SK-N-SH (cell line): ENCODE data around the gene PSIP1. TPM values are rescaled to one million over a fixed set of nuclear protein-coding genes. Genes with fewer than 3 reads are reported as not detected.

ENCODE experiments used
- CTCF ChIA-PET: fragments of 300-600, 350-600 bp; formaldehyde crosslinking; extraction: SDS; loops from one replicate; lab custom pipeline; 2021; lab: Yijun Ruan, JAX
- POLR2A ChIA-PET: fragments of 350-600 bp; sonication (Branson Sonifier 250); formaldehyde crosslinking; extraction: SDS; loops from one replicate; lab custom pipeline; 2020; ENCODE audit warnings: antibody characterized with exemption, inconsistent platforms; lab: Yijun Ruan, JAX
- DNase-seq: peaks from one replicate; pipeline ENCODE4 v3.0.0; 2012
- H2AFZ ChIP-seq: fragments of 200-600 bp; sonication (generic); 2 replicates; pipeline ENCODE4 v1.8.1; 2016; ENCODE audit warnings: antibody characterized with exemption, mild to moderate bottlenecking, low read depth
- H3F3A ChIP-seq: fragments of 200-600 bp; sonication (generic); replicated peaks from 2 replicates; pipeline ENCODE3; 2016; ENCODE audit warnings: antibody characterized with exemption, mild to moderate bottlenecking; ENCODE audit not compliant: insufficient read depth
- H3K27ac ChIP-seq, 2 experiments: fragments of 200-500 bp in 1 of 2; fragments of 200-600 bp in 1 of 2; sonication (Bioruptor generic) in 1 of 2; sonication (generic), shearing (Covaris generic) in 1 of 2; 2 replicates each; pipeline versions ENCODE4 v1.5.1 to v1.6.1; 2014 to 2016; ENCODE audit warnings: low read depth in 2 of 2, inconsistent platforms in 1 of 2, low read length in 1 of 2, mild to moderate bottlenecking in 1 of 2, mixed read lengths in 1 of 2
- H3K27me3 ChIP-seq: fragments of 200-600 bp; sonication (generic), shearing (Covaris generic); 2 replicates; pipeline ENCODE4 v1.6.1; 2016; ENCODE audit warnings: mixed run types; ENCODE audit not compliant: insufficient read depth
- H3K36me3 ChIP-seq, 2 experiments: fragments of 200-500 bp in 1 of 2; fragments of 200-600 bp in 1 of 2; sonication (Bioruptor generic) in 1 of 2; sonication (generic) in 1 of 2; replicated peaks in 1 of 2; 2 replicates each; pipeline versions ENCODE3 to v1.5.1; 2014 to 2016; ENCODE audit warnings: low read length in 1 of 2, mild to moderate bottlenecking in 1 of 2; ENCODE audit not compliant: insufficient read depth in 2 of 2, control insufficient read depth in 1 of 2
- H3K4me1 ChIP-seq, 2 experiments: fragments of 200-500 bp in 1 of 2; fragments of 200-600 bp in 1 of 2; sonication (Bioruptor generic) in 1 of 2; sonication (generic), shearing (Covaris generic) in 1 of 2; 2 replicates each; pipeline versions ENCODE4 v1.5.1 to v1.6.1; 2014 to 2016; ENCODE audit warnings: low read depth in 1 of 2, low read length in 1 of 2, mixed run types in 1 of 2; ENCODE audit not compliant: insufficient read depth in 2 of 2, control insufficient read depth in 1 of 2
- H3K4me2 ChIP-seq: fragments of 200-600 bp; sonication (generic), shearing (Covaris generic); 2 replicates; pipeline ENCODE4 v1.6.1; 2017; ENCODE audit warnings: mixed run types
- H3K4me3 ChIP-seq, 2 experiments: fragments of 200-500 bp in 1 of 2; fragments of 200-600 bp in 1 of 2; sonication (Bioruptor generic) in 1 of 2; sonication (generic), shearing (Covaris generic) in 1 of 2; 2 replicates each; pipeline versions ENCODE4 v1.5.1 to v1.8.1; 2014 to 2016; ENCODE audit warnings: low read depth in 2 of 2, inconsistent platforms in 1 of 2, low read length in 1 of 2, mild to moderate bottlenecking in 1 of 2, mixed read lengths in 1 of 2, moderate library complexity in 1 of 2
- H3K79me2 ChIP-seq: fragments of 200-600 bp; sonication (generic); 2 replicates; pipeline ENCODE4 v1.8.1; 2017; ENCODE audit warnings: mild to moderate bottlenecking; ENCODE audit not compliant: insufficient read depth
- H3K9ac ChIP-seq: fragments of 200-600 bp; sonication (generic); 2 replicates; pipeline ENCODE4 v1.6.1; 2017; ENCODE audit warnings: mixed run types
- H3K9me2 ChIP-seq: fragments of 200-600 bp; sonication (generic); 2 replicates; pipeline ENCODE4 v1.6.1; 2017; ENCODE audit warnings: mixed run types
- H3K9me3 ChIP-seq: fragments of 200-600 bp; sonication (generic); 2 replicates; pipeline ENCODE4 v1.6.1; 2017; ENCODE audit warnings: mixed run types, mild to moderate bottlenecking, moderate library complexity
- H4K20me1 ChIP-seq: fragments of 200-600 bp; sonication (generic); 2 replicates; pipeline ENCODE4 v1.6.1; 2017; ENCODE audit warnings: mild to moderate bottlenecking, mixed run types; ENCODE audit not compliant: insufficient read depth
- ELF1 ChIP-seq: IDR thresholded peaks from 2 replicates; pipeline ENCODE4 v1.4.0; 2012
- FOXM1 ChIP-seq: IDR thresholded peaks from 2 replicates; pipeline ENCODE4 v1.4.0; 2012; ENCODE audit warnings: low read depth, mild to moderate bottlenecking
- GATA2 ChIP-seq: sonication (generic); formaldehyde crosslinking; IDR thresholded peaks from 2 replicates; pipeline ENCODE4 v1.5.0; 2020; ENCODE audit warnings: mild to moderate bottlenecking, missing genetic modification reagents
- MEF2A ChIP-seq: IDR thresholded peaks from 2 replicates; pipeline ENCODE4 v1.4.0; 2012; ENCODE audit warnings: low read depth, borderline replicate concordance
- NRF1 ChIP-seq: IDR thresholded peaks from 2 replicates; pipeline ENCODE4 v1.6.1; 2012; ENCODE audit warnings: low read depth, mild to moderate bottlenecking, low read length
- PBX3 ChIP-seq: IDR thresholded peaks from 2 replicates; pipeline ENCODE4; 2012
- POLR2AphosphoS5 ChIP-seq: IDR thresholded peaks from 2 replicates; pipeline ENCODE4 v1.6.1; 2012; ENCODE audit warnings: low read depth, low read length
- RAD21 ChIP-seq: IDR thresholded peaks from 2 replicates; pipeline ENCODE4 v1.6.1; 2012; ENCODE audit warnings: mild to moderate bottlenecking, low read length
- REST ChIP-seq: IDR thresholded peaks from 2 replicates; pipeline ENCODE4 v1.6.1; 2012; ENCODE audit warnings: mild to moderate bottlenecking, low read depth, low read length, moderate library complexity
- RXRA ChIP-seq: IDR thresholded peaks from 2 replicates; pipeline ENCODE4 v1.4.0; 2012; ENCODE audit warnings: low read depth, mild to moderate bottlenecking, borderline replicate concordance
- SIN3A ChIP-seq: IDR thresholded peaks from 2 replicates; pipeline ENCODE4 v1.6.1; 2012; ENCODE audit warnings: low read depth, mild to moderate bottlenecking, low read length, moderate library complexity, borderline replicate concordance
- TCF12 ChIP-seq: IDR thresholded peaks from 2 replicates; pipeline ENCODE4 v1.4.0; 2012
- TEAD4 ChIP-seq: IDR thresholded peaks from 2 replicates; pipeline ENCODE4 v1.4.0; 2012; ENCODE audit warnings: mild to moderate bottlenecking, borderline replicate concordance; ENCODE audit not compliant: insufficient read depth
- USF1 ChIP-seq: IDR thresholded peaks from 2 replicates; pipeline ENCODE4 v1.4.0; 2012; ENCODE audit warnings: low read depth, borderline replicate concordance
- ZBTB33 ChIP-seq: IDR thresholded peaks from 2 replicates; pipeline ENCODE4 v1.4.0; 2012; ENCODE audit warnings: low read depth, borderline replicate concordance
- WGBS: methylation state at CpG from one replicate; pipeline ENCODE4 v1.1.6; 2017; ENCODE audit warnings: low lambda C conversion rate; 5-methylcytosine and 5-hydroxymethylcytosine counted together
- polyA plus RNA-seq, 3 experiments: library from polyadenylated mRNA; depleted of rRNA; stranded (reverse); fragments of >200 nt; gene quantifications; 2 replicates each; pipeline ENCODE4 v1.2.3, GENCODE V29; 2012
- TF ChIP-seq, protein P1 (sequence below): fragments of 150-350 bp; IDR thresholded peaks from 2 replicates; pipeline ENCODE4 v1.6.1; 2017; ENCODE audit warnings: antibody characterized with exemption, low read length, low read depth, borderline replicate concordance

PSIP1 gene
- polyA plus RNA-seq, 1 of the 3 experiments (the other 2 are of a cell fraction): 21.0 TPM

DNA sequence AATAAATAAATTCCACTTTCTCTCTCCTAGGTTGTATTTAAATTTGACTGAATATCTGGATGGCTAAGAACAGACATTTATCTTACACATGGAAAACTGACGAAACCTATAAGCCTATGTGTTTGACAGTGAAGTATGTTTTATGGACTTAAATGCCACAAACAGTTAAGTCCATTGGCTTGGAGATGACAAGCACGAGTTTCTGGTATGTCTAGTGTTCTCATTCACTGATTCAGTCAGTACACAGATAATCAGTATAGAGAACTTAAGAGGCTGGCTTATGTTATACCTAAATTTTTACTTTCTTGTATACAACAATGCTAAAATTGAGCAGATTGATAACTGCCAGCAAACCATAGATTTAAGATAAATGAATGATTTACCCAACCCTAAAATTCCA is 49.2 kb downstream of the PSIP1 start:
- H3K9ac ChIP-seq: no peak overlapping the region
- no peak overlapping the region for H3K27ac ChIP-seq
- no peak overlapping the region for H3K4me2 ChIP-seq
- H3F3A ChIP-seq: peaks cover 25% of the 10 kb centered on the region
- POLR2A ChIA-PET: no interaction called here
- H3K79me2 ChIP-seq: no peaks in the 10 kb centered on the region
- H2AFZ ChIP-seq: no peak overlapping the region
- no peaks in the 10 kb centered on the region for H3K9me3 ChIP-seq
- no peaks in the 10 kb centered on the region for H3K4me1 ChIP-seq
- WGBS: 91% methylated on average over 2 of the region's 2 CpGs
- TF ChIP-seq TEAD4: no peak
- TF ChIP-seq MEF2A: no peak
- TF ChIP-seq, protein P1, sequence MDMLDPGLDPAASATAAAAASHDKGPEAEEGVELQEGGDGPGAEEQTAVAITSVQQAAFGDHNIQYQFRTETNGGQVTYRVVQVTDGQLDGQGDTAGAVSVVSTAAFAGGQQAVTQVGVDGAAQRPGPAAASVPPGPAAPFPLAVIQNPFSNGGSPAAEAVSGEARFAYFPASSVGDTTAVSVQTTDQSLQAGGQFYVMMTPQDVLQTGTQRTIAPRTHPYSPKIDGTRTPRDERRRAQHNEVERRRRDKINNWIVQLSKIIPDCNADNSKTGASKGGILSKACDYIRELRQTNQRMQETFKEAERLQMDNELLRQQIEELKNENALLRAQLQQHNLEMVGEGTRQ: no peak
- no peak for TF ChIP-seq POLR2AphosphoS5
- H3K9me2 ChIP-seq: no peaks in the 10 kb centered on the region
- H4K20me1 ChIP-seq: no peaks in the 10 kb centered on the region
- H3K27me3 ChIP-seq: no peaks in the 10 kb centered on the region
- CTCF ChIA-PET: no interaction called here
- no peak for DNase-seq
- H3K36me3 ChIP-seq: peaks cover 84 to 91% of the 10 kb centered on the region in 2 experiments
- H3K4me3 ChIP-seq: no peak overlapping the region

DNA sequence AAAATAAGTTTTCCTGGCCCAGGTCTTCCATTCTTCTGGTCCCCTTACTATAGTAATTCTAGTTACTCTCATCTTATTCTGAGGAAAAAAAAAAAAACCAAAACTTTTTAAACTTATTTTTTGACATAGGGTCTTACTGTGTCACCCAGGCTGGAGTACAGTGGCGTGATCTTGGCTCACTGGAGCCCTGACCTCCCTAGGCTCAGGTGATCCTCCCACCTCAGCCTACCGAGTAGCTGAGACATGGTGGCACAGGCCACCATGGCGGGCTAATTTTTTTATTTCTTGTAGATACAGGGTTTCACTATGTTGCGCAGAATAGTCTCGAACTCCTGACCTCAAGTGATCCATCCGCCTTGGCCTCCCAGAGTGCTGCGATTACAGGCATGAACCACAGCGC is 49.7 kb downstream of the PSIP1 start:
- H3K9me3 ChIP-seq: no peaks in the 10 kb centered on the region
- DNase-seq: no peak
- no peak overlapping the region for H3K4me2 ChIP-seq
- 97% methylated on average over 8 of the region's 8 CpGs for WGBS
- H4K20me1 ChIP-seq: no peaks in the 10 kb centered on the region
- no peak overlapping the region for H3K27ac ChIP-seq
- H3K4me3 ChIP-seq: no peak overlapping the region
- H3K27me3 ChIP-seq: no peaks in the 10 kb centered on the region
- POLR2A ChIA-PET: no interaction called here
- no peak overlapping the region for H3K9ac ChIP-seq
- no peaks in the 10 kb centered on the region for H3K4me1 ChIP-seq
- H3K36me3 ChIP-seq: peaks cover 80 to 90% of the 10 kb centered on the region in 2 experiments
- no peaks in the 10 kb centered on the region for H3K9me2 ChIP-seq
- peaks cover 25% of the 10 kb centered on the region for H3F3A ChIP-seq
- no peak overlapping the region for H2AFZ ChIP-seq
- H3K79me2 ChIP-seq: no peaks in the 10 kb centered on the region
- CTCF ChIA-PET: no interaction called here
- TF ChIP-seq FOXM1: no peak
- no peak for TF ChIP-seq TCF12
- no peak for TF ChIP-seq REST
- TF ChIP-seq ZBTB33: no peak
- no peak for TF ChIP-seq GATA2
- TF ChIP-seq, protein P1: no peak
- no peak for TF ChIP-seq RAD21
- TF ChIP-seq ELF1: no peak
- no peak for TF ChIP-seq RXRA
- no peak for TF ChIP-seq POLR2AphosphoS5
- no peak for TF ChIP-seq NRF1
- TF ChIP-seq TEAD4: no peak
- no peak for TF ChIP-seq USF1
- no peak for TF ChIP-seq PBX3
- no peak for TF ChIP-seq SIN3A
